HFFc6 (cell line): ENCODE measurements around the gene C20orf202. TPM values are rescaled to one million over a fixed set of nuclear protein-coding genes. Genes with fewer than 3 reads are reported as not detected.

Experiments used
- DNase-seq: peaks from one replicate; pipeline ENCODE4 v3.0.0-alpha.2; 2018
- H3K27ac Mint-ChIP-seq: 2 replicates; pipeline ENCODE4 v1.8.0; 2020; ENCODE audit warnings: mild to moderate bottlenecking, mixed read lengths
- H3K27me3 Mint-ChIP-seq: 2 replicates; pipeline ENCODE4 v1.8.0; 2021; ENCODE audit warnings: mild to moderate bottlenecking, moderate library complexity, mixed read lengths; ENCODE audit not compliant: insufficient read depth
- H3K36me3 Mint-ChIP-seq: 2 replicates; pipeline ENCODE4 v1.8.0; 2021; ENCODE audit warnings: low read depth, mixed read lengths
- H3K4me1 Mint-ChIP-seq: 2 replicates; pipeline ENCODE4 v1.8.0; 2020; ENCODE audit warnings: low read depth, mixed read lengths
- H3K4me3 Mint-ChIP-seq: 2 replicates; pipeline ENCODE4 v1.8.0; 2020; ENCODE audit warnings: mild to moderate bottlenecking, moderate library complexity, mixed read lengths
- H3K9me3 Mint-ChIP-seq: 2 replicates; pipeline ENCODE4 v1.8.0; 2020; ENCODE audit warnings: mild to moderate bottlenecking, mixed read lengths
- CTCF ChIP-seq: fragments of 200-600 bp; sonication (generic); IDR thresholded peaks from 2 replicates; pipeline ENCODE4 v1.5.0; 2021; ENCODE audit warnings: antibody characterized with exemption, mild to moderate bottlenecking
- total RNA-seq, 6 experiments: library from RNA; stranded (reverse); fragmentation: NEBNext Ultra II Directional; extraction: Animal tissue kit (Norgen Biotek cat#: 25700); gene quantifications; 2 replicates in 1 of 6; 3 replicates in 5 of 6; pipeline ENCODE4 v1.2.3, GENCODE V29; 2021

The C20orf202 gene
- total RNA-seq, 6 experiments from 2014 or later, result not detected

GRCh38 chr20:1207293-1207878 is 4.1 kb downstream of the C20orf202 start:
- Mint-ChIP-seq H3K9me3 (no peaks in the 10 kb centered on the region), H3K27me3 (peaks cover 27% of the 10 kb centered on the region), H3K27ac (no peak overlapping the region), H3K36me3 (no peaks in the 10 kb centered on the region), H3K4me3 (no peak overlapping the region), H3K4me1 (no peaks in the 10 kb centered on the region)
- DNase-seq, result no peak
- no peak for TF ChIP-seq CTCF

- peak; percentile 67 for TF ChIP-seq CTCF
- Mint-ChIP-seq H3K27ac (no peak overlapping the region), H3K4me1 (peaks cover 12% of the 10 kb centered on the region), H3K27me3 (peaks cover 26% of the 10 kb centered on the region), H3K36me3 (no peaks in the 10 kb centered on the region), H3K4me3 (no peak overlapping the region), H3K9me3 (no peaks in the 10 kb centered on the region)
- peak; percentile 12 for DNase-seq
Measured at GRCh38 chr20:1209447-1210387, 6.5 kb downstream of the C20orf202 start.

- H3K27me3 Mint-ChIP-seq, result peaks cover 26% of the 10 kb centered on the region
Measured at GRCh38 chr20:1210501-1210900, 7.2 kb downstream of the C20orf202 start.

DNA sequence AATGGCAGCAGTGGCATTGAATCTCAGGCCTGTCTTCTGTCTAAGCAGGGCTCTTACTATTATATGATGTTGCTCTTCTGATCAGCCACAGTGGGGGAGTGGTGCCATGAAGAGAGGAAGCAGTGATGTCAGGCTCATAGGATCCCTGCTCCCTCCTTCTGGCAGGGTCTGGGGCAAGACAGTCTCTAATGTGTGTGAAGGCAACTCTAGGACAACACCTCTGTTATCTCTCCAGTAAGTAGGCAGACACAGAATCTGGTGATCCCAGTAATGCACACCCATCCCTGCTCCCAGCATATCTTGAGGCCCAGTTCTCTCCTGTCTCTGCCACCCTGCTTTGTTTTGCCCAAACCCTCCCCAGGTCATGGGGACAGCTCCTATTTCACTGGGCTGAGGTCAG is 8.8 kb downstream of the C20orf202 start:
- no peak overlapping the region for H3K4me3 Mint-ChIP-seq
- no peak for DNase-seq
- H3K27me3 Mint-ChIP-seq, result peaks cover 28% of the 10 kb centered on the region
- H3K9me3 Mint-ChIP-seq, result no peaks in the 10 kb centered on the region
- H3K36me3 Mint-ChIP-seq, result no peaks in the 10 kb centered on the region
- no peak for TF ChIP-seq CTCF
- no peak overlapping the region for H3K27ac Mint-ChIP-seq
- peaks cover 22% of the 10 kb centered on the region for H3K4me1 Mint-ChIP-seq

More at GRCh38 chr20:1210501-1210900, 7.2 kb downstream of the C20orf202 start:
- H3K27ac Mint-ChIP-seq, result no peak overlapping the region
- DNase-seq, result no peak
- no peaks in the 10 kb centered on the region for H3K36me3 Mint-ChIP-seq
- no peaks in the 10 kb centered on the region for H3K9me3 Mint-ChIP-seq
- no peak overlapping the region for H3K4me3 Mint-ChIP-seq
- TF ChIP-seq CTCF, result no peak
- peaks cover 20% of the 10 kb centered on the region for H3K4me1 Mint-ChIP-seq

GRCh38 chr20:1212607-1213396 is 9.5 kb downstream of the C20orf202 start:
- Mint-ChIP-seq H3K27ac (no peak overlapping the region), H3K4me1 (peaks cover 22% of the 10 kb centered on the region), H3K27me3 (peaks cover 27% of the 10 kb centered on the region), H3K4me3 (peak overlapping the region; percentile 18; the same call in 1 of the 2 replicates), H3K9me3 (no peaks in the 10 kb centered on the region), H3K36me3 (no peaks in the 10 kb centered on the region)
- peak; percentile 92 for TF ChIP-seq CTCF
- DNase-seq, result peak; percentile 54
